Left kidney (tissue), 2 donors: ENCODE results near the gene FEN1. TPM values are rescaled to one million over a fixed set of nuclear protein-coding genes. Genes with fewer than 3 reads are reported as not detected.

ENCODE experiments used
- DNase-seq: peaks from one replicate; pipeline ENCODE4 v3.0.0-alpha.2; 2013
- polyA plus RNA-seq: library from polyadenylated mRNA; unstranded; fragments of 120-200 nt; gene quantifications from one replicate; pipeline ENCODE4 v1.2.1, GENCODE V29; 2013; ENCODE audit not compliant: insufficient read length

Gene FEN1
- polyA plus RNA-seq, 1 donor = 45.0 TPM

DNA sequence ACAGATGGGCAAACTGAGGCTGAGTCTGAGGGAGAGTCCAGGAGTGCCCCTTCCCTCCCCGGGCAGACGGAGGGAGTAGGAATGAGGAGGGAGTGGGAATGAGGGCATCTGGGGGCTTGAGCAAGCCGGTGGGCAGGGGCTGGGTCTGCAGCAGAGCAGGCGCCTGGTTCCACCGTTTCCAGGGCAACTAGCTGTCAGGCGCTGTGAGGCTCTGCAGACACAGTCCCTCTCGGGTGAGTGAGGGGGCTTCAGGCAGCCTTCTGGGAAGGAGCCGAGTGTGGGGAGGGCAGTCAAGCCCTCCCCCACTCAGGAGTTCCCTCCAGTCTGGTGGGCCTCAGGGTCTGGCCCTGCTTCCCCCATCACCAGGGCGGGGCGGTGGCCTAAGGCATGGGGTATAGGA lies 19.4 kb upstream of the FEN1 start:
- no peak for DNase-seq

- no peak for DNase-seq
Observed at GRCh38 chr11:61773809-61774208, 18.9 kb upstream of the FEN1 start.

GRCh38 chr11:61774411-61774810 lies 18.3 kb upstream of the FEN1 start:
- no peak for DNase-seq

- DNase-seq = no peak
Observed at GRCh38 chr11:61775106-61775505, 17.6 kb upstream of the FEN1 start.

DNA sequence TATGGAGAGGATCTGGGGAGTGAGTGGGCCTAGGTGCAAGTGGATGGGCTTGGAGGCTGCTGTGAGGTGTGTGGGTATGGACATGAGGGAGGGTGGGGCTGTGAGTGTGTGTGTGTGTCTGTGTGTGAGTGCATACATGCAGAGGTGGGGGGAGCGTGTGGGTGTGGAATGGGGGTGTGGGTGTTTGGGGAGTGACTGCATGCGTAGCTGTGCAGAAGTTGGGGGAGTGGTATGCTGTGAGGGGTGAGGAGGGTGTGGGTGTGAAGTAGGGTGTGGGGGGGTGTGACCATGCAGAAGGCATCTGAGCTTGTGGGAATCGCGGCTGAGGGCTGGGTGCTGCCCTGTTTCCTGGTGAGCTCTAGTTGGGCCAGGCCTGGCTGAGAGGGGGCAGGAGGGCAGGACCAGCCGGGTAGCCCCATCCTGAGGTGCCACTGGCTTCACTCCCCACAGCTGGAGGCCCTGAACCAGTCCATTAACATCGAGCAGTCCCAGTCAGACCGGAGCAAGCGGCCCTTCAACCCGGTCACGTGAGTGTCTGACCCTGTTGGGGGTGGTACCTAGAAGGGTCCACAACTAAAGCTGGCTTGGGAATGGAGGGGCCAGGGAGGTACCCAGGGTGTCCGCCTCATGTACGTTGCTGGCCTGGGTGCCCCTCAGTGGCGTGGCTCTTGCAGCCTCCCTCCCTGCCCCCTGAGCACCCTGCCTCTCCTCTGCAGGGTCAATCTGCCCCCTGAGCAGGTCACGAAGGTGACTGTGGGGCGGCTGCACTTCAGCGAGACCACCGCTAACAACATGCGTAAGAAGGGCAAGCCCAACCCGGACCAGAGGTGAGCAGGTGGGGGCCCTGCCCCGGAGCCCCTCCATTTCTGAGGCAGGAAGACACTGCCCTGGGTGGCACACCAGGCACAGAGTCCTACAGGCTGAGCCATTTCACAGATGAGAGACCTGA lies 16.8 kb upstream of the FEN1 start:
- no peak for DNase-seq

- no peak for DNase-seq
Observed at GRCh38 chr11:61776561-61777075, 16.1 kb upstream of the FEN1 start.

DNA sequence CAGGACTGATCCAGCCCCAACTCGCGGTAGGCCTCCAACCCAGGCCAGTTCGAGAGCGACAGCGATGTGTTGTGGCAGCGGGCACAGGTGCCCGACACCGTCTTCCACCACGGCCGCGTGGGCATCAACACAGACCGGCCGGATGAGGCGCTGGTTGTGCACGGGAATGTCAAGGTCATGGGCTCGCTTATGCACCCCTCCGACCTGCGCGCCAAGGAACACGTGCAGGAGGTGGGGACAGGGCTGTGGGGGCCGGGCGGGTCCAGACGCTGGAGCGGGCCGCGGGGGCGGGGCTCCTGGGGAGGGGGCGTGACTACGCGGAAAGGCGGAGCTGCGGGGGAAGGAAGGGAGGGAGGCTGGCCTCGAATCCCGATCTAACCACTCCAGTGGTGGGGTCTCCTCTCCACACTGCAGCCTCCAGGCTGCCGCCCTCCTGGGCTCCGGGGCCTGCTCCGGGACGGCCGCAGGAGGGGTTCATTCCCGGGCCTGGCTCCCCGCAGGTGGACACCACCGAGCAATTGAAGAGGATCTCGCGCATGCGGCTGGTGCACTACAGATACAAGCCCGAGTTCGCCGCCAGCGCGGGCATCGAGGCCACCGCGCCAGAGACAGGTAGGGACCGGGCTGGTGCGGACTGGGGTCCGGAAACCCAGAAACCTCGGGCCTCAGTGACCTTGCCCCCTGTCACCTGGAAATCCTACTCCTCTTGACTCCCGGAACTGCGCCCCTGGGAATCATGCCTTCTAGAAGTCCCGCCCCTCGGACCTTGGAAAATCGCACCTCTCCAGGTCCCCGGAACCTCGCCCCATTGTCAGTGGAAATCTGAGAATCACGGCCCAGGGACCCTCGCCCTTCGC lies 15.2 kb upstream of the FEN1 start:
- DNase-seq = no peak

- no peak for DNase-seq
Observed at GRCh38 chr11:61778357-61778886, 14.3 kb upstream of the FEN1 start.

- no peak for DNase-seq
Observed at GRCh38 chr11:61778920-61779650, 13.6 kb upstream of the FEN1 start.

DNA sequence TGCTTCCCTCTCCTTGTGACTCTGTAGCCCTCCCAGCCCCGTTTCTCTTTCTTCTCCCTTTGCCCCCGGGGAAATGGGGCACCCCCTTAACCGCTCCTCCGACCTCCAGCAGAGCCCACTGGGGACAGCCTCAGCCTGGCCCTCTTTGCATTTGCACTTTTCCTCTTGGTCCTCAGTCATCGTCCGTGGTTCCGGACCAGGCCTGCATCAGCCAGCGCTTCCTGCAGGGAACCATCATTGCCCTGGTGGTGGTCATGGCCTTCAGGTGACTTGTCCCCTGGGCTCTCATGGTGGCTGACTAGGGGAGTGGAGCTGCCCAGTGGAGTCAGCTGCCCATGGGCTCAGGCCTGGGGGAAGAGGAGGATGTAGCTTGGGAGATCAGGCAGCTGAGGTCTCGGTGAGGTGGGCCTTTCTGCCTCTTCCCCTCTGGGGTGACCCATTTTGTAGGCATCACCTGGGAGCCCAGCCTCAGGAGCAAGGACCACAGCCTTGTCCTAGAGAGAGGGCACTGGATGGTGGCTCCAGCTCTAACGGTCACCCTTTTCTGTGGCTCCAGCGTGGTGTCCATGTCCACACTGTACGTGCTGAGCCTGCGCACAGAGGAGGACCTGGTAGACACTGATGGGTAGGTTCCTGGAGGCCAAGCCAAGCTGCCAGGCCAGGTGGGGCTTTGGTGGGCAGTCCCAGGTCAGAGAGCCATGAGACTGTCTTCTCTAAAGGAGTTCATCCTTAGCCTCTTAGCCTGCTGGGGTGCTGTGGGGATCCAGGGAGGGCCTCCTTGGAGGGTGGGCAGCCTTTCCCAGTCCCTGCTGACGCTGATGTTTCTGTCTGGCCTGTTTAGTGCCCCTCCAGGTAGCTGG lies 12.8 kb upstream of the FEN1 start:
- DNase-seq = no peak

DNA sequence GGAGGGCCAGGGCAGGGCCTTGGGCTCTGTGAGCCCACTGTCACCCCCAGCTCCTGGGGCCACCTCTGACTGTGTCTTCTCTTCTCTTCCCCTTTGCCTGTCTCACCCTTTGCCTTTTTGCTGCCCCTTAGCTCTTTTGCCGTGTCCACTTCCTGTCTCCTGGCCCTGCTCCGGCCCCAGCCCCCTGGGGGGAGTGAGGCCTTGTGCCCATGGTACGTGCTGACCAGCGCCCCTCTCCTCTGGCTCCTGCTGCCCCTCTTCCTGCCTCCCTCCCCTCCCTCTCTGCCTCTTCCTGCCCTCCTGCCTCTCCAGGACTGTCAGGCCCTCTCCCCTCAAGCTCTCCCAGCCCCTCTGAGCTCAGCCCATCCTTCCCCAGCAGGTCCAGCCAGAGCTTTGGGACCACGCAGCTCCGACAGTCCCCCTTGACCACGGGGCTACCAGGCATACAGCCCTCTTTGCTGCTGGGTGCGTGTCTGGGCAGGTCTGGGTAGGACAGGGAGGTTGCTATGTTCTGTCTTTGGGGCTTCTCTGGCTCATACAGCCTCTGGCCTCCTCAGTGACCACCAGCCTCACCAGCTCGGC lies 12.0 kb upstream of the FEN1 start:
- no peak for DNase-seq

GRCh38 chr11:61781585-61781984 lies 11.1 kb upstream of the FEN1 start:
- no peak for DNase-seq

DNA sequence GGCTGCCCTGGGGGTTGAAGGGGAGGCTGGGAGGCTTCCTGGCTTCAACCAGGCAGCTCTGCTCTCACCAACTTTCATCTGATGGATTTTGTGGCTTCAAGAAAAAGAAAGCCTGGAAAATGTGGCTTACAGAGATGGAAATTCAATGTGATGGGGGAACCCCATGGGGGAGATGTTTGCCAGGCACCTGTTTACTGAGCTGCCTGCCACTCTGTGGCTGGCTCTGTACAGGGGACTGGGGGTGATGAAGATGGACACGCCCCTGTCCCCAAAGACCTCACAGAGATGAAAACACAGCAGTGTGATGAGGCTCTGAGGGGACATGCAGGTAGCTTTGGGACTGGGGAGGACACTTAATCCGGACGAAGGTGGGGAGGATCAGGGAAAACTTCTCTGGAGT lies 10.4 kb upstream of the FEN1 start:
- no peak for DNase-seq

GRCh38 chr11:61782841-61783240 lies 9.9 kb upstream of the FEN1 start:
- no peak for DNase-seq

GRCh38 chr11:61783717-61784505 lies 8.8 kb upstream of the FEN1 start:
- DNase-seq = no peak

DNA sequence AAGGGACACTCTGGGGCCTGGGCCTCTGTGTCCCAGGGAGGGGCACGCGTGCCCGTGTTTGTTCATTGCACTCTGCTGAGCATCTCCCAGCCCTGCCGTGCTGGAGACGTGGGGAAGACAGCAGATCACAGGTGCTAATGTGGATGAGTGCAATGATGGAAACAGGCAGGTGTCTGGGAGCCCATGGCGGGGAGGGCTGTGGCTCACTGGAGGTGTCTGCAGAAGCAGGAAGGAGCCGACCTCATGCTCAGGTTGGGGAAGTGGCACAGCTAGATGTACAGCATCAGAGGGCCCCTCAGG lies 8.3 kb upstream of the FEN1 start:
- DNase-seq = no peak

- no peak for DNase-seq
Observed at GRCh38 chr11:61785837-61786402, 6.8 kb upstream of the FEN1 start.

- DNase-seq = no peak
Observed at GRCh38 chr11:61787928-61788491, 4.7 kb upstream of the FEN1 start.

GRCh38 chr11:61791737-61792309 lies 888 bp upstream of the FEN1 start:
- peak; percentile 89 for DNase-seq
